Immature natural killer cell (primary cell): ENCODE results near the gene EXOC6. TPM values are rescaled to one million over a fixed set of nuclear protein-coding genes. Genes with fewer than 3 reads are reported as not detected.
"Not testable (repeated sequence)": the region's sequence is repeated elsewhere in the genome, so short reads cannot be mapped to it uniquely, and the experiment has no call there.

Experiments used
- DNase-seq, 3 donors: peaks; one replicate each; pipeline ENCODE4 v3.0.0; 2022; ENCODE audit warnings: mixed read lengths in 1 of 3
- H3K27ac Mint-ChIP-seq, 6 donors: one replicate each; pipeline ENCODE4 v1.8.0; 2020; ENCODE audit warnings: mixed read lengths in 6 of 6, mild to moderate bottlenecking in 5 of 6, inconsistent platforms in 4 of 6, moderate library complexity in 3 of 6
- H3K27me3 Mint-ChIP-seq, 3 donors: one replicate each; pipeline ENCODE4 v1.8.0; 2020 to 2021; ENCODE audit warnings: low read depth in 3 of 3, mild to moderate bottlenecking in 3 of 3, mixed read lengths in 3 of 3, moderate library complexity in 3 of 3, inconsistent platforms in 1 of 3
- H3K36me3 Mint-ChIP-seq, 3 donors: one replicate each; pipeline ENCODE4 v1.8.0; 2020; ENCODE audit warnings: mixed read lengths in 3 of 3, inconsistent platforms in 2 of 3, mild to moderate bottlenecking in 2 of 3
- H3K4me1 Mint-ChIP-seq, 2 donors: one replicate each; pipeline ENCODE4 v1.8.0; 2020; ENCODE audit warnings: inconsistent platforms in 2 of 2, mild to moderate bottlenecking in 2 of 2, mixed read lengths in 2 of 2, moderate library complexity in 1 of 2
- H3K4me3 Mint-ChIP-seq, 5 donors: one replicate each; pipeline ENCODE4 v1.8.0; 2020; ENCODE audit warnings: mild to moderate bottlenecking in 5 of 5, mixed read lengths in 5 of 5, inconsistent platforms in 3 of 5, moderate library complexity in 3 of 5
- H3K9me3 Mint-ChIP-seq, 6 donors: one replicate each; pipeline ENCODE4 v1.8.0; 2020; ENCODE audit warnings: mild to moderate bottlenecking in 6 of 6, mixed read lengths in 6 of 6, inconsistent platforms in 4 of 6, moderate library complexity in 3 of 6
- polyA plus RNA-seq, 3 donors: library from polyadenylated mRNA; unstranded; fragments of 300-500 nt; fragmentation: Illumina TruSeq; gene quantifications; one replicate each; pipeline ENCODE4 v1.2.3, GENCODE V29; 2021

EXOC6 gene
- polyA plus RNA-seq, 3 donors from 2014 or later, result 6.4 to 13.1 (median 8.7) TPM

DNA sequence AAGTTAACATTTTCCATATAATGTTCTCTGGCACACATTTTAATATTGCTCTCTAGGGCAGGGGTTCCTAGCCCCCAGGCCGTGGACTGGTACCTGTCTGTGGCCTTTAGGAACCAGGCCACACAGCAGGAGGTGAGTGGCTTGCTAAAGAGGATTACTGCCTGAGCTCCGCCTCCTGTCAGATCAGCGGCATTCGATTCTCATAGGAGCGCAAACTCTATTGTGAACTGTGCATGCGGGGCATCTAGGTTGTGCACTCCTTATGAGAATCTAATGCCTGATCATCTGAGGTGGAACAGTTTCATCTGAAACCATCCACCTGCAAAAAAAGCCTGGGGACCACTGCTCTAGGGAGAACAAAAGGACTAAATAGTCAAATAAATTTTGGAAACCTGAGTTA is 65.7 kb downstream of the EXOC6 start:
- Mint-ChIP-seq H3K4me1 (no peaks in the 10 kb centered on the region), H3K36me3 (peaks cover 1 to 13% (median 4%) of the 10 kb centered on the region in 3 donors), H3K4me3 (no peak overlapping the region), H3K27me3 (no peaks in the 10 kb centered on the region), H3K9me3 (no peaks in the 10 kb centered on the region), H3K27ac (no peak overlapping the region)
- DNase-seq, result no peak

DNA sequence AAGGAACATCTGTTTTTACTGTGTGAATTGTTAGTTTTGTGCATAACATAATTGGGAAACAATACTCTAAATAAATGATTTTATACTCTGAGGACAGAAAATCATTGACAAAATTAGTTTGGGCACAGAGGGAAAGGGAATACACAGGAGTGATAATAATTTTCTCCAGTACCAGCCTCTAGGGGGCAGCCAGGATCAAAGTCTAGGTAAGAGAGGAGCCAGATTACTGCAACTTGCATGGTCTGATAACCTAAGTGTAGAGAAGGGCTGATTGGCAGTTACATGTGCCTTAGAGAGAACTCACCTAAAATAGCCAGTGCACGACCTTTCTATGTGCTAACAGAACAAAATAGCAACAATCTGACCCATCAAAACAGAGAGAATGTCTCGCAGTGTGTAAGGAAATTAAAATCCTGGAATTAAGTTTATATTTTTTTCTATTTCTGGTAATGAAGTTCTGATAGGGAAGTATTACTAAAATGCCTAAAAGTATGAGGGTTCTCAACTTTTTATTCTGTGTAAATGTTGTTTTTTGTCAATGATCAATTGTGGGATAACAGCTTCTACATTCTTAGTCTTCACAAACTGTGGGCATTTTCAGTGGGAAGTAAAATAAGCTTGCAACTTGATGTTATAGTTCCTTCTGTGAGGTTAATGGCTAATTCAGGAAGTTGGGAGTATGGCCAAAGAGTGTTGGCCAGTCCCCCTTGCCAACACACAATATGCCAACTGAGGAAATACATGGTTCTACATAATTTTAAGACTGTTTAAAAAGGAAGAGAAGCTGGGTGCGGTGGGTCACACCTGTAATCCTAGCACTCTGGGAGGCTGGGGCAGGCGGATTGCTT is 66.4 kb downstream of the EXOC6 start:
- Mint-ChIP-seq H3K9me3 (no peaks in the 10 kb centered on the region), H3K4me3 (no peak overlapping the region), H3K27me3 (no peaks in the 10 kb centered on the region), H3K27ac (no peak overlapping the region), H3K4me1 (no peaks in the 10 kb centered on the region), H3K36me3 (peaks cover 7 to 12% (median 7%) of the 10 kb centered on the region in 3 donors)
- DNase-seq, result peak in 2 of 3 donors; percentile 9 to 12

DNA sequence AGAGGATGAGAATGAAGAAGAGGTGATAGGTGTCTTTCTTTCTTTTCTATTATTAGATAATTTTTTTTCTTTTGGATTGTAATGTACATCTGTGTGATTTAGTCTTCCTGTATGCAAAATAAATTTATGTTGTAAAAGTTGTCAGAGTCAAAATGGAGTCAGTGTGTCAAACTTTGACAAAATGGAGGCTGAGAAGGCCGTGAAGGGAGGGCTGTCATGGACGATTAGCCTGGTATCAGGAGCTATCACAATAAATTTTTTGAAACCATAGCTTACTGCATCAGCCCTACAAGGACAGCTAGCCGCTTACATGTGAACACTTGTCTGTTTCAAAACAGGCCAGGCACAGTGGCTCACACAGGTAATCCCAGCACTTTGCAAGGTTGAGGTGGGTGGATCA is 67.6 kb downstream of the EXOC6 start:
- H3K9me3 Mint-ChIP-seq, result peaks cover 0 to 4% (median 0%) of the 10 kb centered on the region in 6 donors
- H3K27me3 Mint-ChIP-seq, result peaks cover 0 to 2% (median 0%) of the 10 kb centered on the region in 3 donors
- H3K4me3 Mint-ChIP-seq, result no peak overlapping the region
- H3K27ac Mint-ChIP-seq, result no peak overlapping the region
- H3K36me3 Mint-ChIP-seq, result peaks cover 14 to 19% (median 18%) of the 10 kb centered on the region in 3 donors
- H3K4me1 Mint-ChIP-seq, result no peaks in the 10 kb centered on the region
- DNase-seq, result no peak

GRCh38 chr10:92916433-92916832 is 68.1 kb downstream of the EXOC6 start:
- DNase-seq, result no peak
- Mint-ChIP-seq H3K36me3 (peaks cover 17 to 22% (median 19%) of the 10 kb centered on the region in 3 donors), H3K4me3 (no peak overlapping the region), H3K9me3 (peaks cover 0 to 7% (median 0%) of the 10 kb centered on the region in 6 donors), H3K27ac (no peak overlapping the region), H3K4me1 (no peaks in the 10 kb centered on the region), H3K27me3 (peaks cover 0 to 2% (median 0%) of the 10 kb centered on the region in 3 donors)

- Mint-ChIP-seq H3K4me1 (no peaks in the 10 kb centered on the region), H3K27me3 (peaks cover 0 to 2% (median 0%) of the 10 kb centered on the region in 3 donors), H3K4me3 (no peak overlapping the region), H3K36me3 (peaks cover 17 to 26% (median 25%) of the 10 kb centered on the region in 3 donors), H3K9me3 (peaks cover 0 to 7% (median 1%) of the 10 kb centered on the region in 6 donors), H3K27ac (no peak overlapping the region)
- no peak for DNase-seq
Measured at GRCh38 chr10:92918603-92919002, 70.3 kb downstream of the EXOC6 start.

- Mint-ChIP-seq H3K27ac (no peak overlapping the region), H3K9me3 (peaks cover 0 to 7% (median 1%) of the 10 kb centered on the region in 6 donors), H3K4me1 (no peaks in the 10 kb centered on the region), H3K36me3 (peaks cover 17 to 26% (median 24%) of the 10 kb centered on the region in 3 donors), H3K4me3 (no peak overlapping the region), H3K27me3 (peaks cover 0 to 2% (median 0%) of the 10 kb centered on the region in 3 donors)
- no peak for DNase-seq
Measured at GRCh38 chr10:92920866-92921265, 72.5 kb downstream of the EXOC6 start.

DNA sequence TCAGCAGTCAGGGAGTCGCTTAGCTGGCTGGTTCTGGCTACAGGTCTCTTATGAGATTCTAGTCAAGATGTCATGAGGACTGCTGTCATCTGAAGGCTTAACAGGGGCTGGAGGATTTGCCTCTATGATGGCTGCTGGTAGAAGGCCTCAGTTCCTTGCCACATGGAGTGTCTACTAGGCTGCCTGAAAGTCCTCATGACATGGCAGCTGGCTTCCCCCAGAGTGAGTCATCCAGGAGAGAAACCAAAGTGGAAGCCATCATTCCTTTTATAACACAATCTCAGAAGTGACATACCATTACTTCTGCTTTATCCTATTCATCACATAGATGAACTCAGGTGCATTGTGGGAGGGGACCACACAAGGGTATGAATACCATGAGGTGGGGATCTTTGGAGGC is 75.1 kb downstream of the EXOC6 start:
- H3K27ac Mint-ChIP-seq, result no peak overlapping the region
- H3K27me3 Mint-ChIP-seq, result peaks cover 0 to 2% (median 0%) of the 10 kb centered on the region in 3 donors
- no peak overlapping the region for H3K4me3 Mint-ChIP-seq
- no peaks in the 10 kb centered on the region for H3K4me1 Mint-ChIP-seq
- no peak for DNase-seq
- H3K36me3 Mint-ChIP-seq, result peaks cover 17 to 30% (median 29%) of the 10 kb centered on the region in 3 donors
- peaks cover 0 to 7% (median 1%) of the 10 kb centered on the region in 6 donors for H3K9me3 Mint-ChIP-seq

- peaks cover 16 to 26% (median 22%) of the 10 kb centered on the region in 3 donors for H3K36me3 Mint-ChIP-seq
- H3K4me1 Mint-ChIP-seq, result no peaks in the 10 kb centered on the region
- H3K4me3 Mint-ChIP-seq, result no peak overlapping the region
- no peak for DNase-seq
- H3K27me3 Mint-ChIP-seq, result no peaks in the 10 kb centered on the region
- H3K27ac Mint-ChIP-seq, result no peak overlapping the region
- no peaks in the 10 kb centered on the region for H3K9me3 Mint-ChIP-seq
Measured at GRCh38 chr10:92929896-92930295, 81.6 kb downstream of the EXOC6 start.

GRCh38 chr10:92931597-92931996 is 83.3 kb downstream of the EXOC6 start:
- Mint-ChIP-seq H3K9me3 (no peaks in the 10 kb centered on the region), H3K27me3 (no peaks in the 10 kb centered on the region), H3K4me1 (no peaks in the 10 kb centered on the region), H3K4me3 (no peak overlapping the region), H3K36me3 (peaks cover 16 to 26% (median 22%) of the 10 kb centered on the region in 3 donors), H3K27ac (no peak overlapping the region)
- DNase-seq, result no peak

GRCh38 chr10:92937876-92938275 is 89.6 kb downstream of the EXOC6 start:
- no peak overlapping the region for H3K4me3 Mint-ChIP-seq
- H3K27me3 Mint-ChIP-seq, result no peaks in the 10 kb centered on the region
- no peaks in the 10 kb centered on the region for H3K4me1 Mint-ChIP-seq

DNA sequence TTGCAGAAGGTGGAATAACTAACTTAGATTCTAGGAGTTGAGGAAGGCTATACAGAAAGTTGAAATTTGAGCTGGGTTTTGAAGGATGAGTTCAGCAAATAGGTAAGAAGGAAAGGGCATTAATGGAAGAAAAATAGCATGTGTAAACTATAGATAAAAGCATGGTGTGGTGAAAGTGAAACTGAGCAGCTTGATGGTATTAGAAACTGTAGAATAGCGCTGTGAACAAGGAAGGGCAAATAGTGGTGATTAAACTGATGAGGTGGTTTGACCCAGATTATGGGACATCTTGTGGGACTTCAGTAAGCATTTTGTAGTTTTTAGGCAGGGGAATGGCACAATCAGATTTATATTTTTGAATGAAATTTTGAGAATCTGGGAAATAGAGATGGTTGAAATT is 90.5 kb downstream of the EXOC6 start:
- no peak for DNase-seq
- H3K36me3 Mint-ChIP-seq, result peaks cover 3 to 7% (median 3%) of the 10 kb centered on the region in 3 donors
- H3K4me1 Mint-ChIP-seq, result no peaks in the 10 kb centered on the region

More at GRCh38 chr10:92937876-92938275, 89.6 kb downstream of the EXOC6 start:
- H3K9me3 Mint-ChIP-seq, result no peaks in the 10 kb centered on the region
- DNase-seq, result no peak
- peaks cover 3 to 4% (median 3%) of the 10 kb centered on the region in 3 donors for H3K36me3 Mint-ChIP-seq
- H3K27ac Mint-ChIP-seq, result no peak overlapping the region

GRCh38 chr10:92942226-92942625 is 93.9 kb downstream of the EXOC6 start:
- peaks cover 17 to 24% (median 21%) of the 10 kb centered on the region in 3 donors for H3K36me3 Mint-ChIP-seq
- DNase-seq, result no peak
- H3K9me3 Mint-ChIP-seq, result no peaks in the 10 kb centered on the region
- no peak overlapping the region for H3K4me3 Mint-ChIP-seq
- no peak overlapping the region for H3K27ac Mint-ChIP-seq
- H3K27me3 Mint-ChIP-seq, result no peaks in the 10 kb centered on the region
- H3K4me1 Mint-ChIP-seq, result no peaks in the 10 kb centered on the region

More for the DNA sequence above, 90.5 kb downstream of the EXOC6 start:
- Mint-ChIP-seq H3K4me3 (no peak overlapping the region), H3K27me3 (no peaks in the 10 kb centered on the region), H3K27ac (no peak overlapping the region), H3K9me3 (no peaks in the 10 kb centered on the region)

GRCh38 chr10:92946491-92946890 is 98.2 kb downstream of the EXOC6 start:
- Mint-ChIP-seq H3K36me3 (peaks cover 32 to 51% (median 41%) of the 10 kb centered on the region in 3 donors), H3K27me3 (no peaks in the 10 kb centered on the region), H3K4me1 (no peaks in the 10 kb centered on the region), H3K4me3 (no peak overlapping the region), H3K9me3 (no peaks in the 10 kb centered on the region), H3K27ac (no peak overlapping the region)
- no peak for DNase-seq

DNA sequence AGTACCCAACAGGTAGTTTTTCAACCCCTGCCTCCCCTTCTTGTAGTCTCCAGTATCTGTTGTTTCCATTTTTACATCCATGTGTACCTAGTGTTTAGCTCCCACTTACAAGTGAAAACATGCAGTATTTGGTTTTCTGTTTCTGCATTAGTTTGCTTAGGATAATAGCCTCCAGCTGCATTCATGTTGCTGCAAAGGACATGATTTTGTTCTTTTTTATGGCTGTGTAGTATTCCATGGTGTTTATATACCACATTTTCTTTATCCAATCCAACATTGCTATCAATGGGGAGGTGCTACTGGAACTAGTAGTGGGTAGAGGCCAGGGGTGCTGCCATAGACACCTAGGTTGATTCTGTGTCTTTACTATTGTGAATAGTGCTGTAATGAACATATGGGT is 104.3 kb downstream of the EXOC6 start:
- not testable (repeated sequence) for H3K27me3 Mint-ChIP-seq, H3K4me3 Mint-ChIP-seq, H3K9me3 Mint-ChIP-seq, DNase-seq, H3K4me1 Mint-ChIP-seq, H3K27ac Mint-ChIP-seq
- peaks cover 20 to 41% (median 33%) of the 10 kb centered on the region in 3 donors for H3K36me3 Mint-ChIP-seq
